GOT3 (cell line): ENCODE data around the gene S100A9.
"Not testable (repeated sequence)": the region's sequence is repeated elsewhere in the genome, so short reads cannot be mapped to it uniquely, and the experiment has no call there.

Source experiments
- DNase-seq: peaks from one replicate; lab custom pipeline; 2025; ENCODE audit warnings: mixed read lengths; lab: John Stamatoyannopoulos, UW

The S100A9 gene

DNA sequence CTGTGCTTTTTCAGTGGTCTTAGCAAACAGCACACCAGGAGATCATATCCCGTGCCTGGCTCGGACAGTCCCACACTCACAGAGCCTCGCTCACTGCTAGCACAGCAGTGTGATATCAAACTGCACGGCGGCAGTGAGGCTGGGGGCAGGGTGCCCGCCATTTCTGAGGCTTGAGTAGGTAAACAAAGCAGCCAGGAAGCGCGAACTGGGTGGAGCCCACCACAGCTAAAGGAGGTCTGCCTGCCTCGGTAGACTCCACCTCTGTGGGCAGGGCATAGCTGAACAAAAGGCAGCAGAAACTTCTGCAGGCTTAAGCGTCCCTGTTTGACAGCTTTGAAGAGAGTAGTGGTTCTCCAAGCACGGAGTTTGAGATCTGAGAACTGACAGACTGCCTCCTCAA lies 49.6 kb downstream of the S100A9 start:
- DNase-seq: not testable (repeated sequence)
